ENCODE measurements around the gene WDR20. TPM values are rescaled to one million over a fixed set of nuclear protein-coding genes. Genes with fewer than 3 reads are reported as not detected.
"Not testable (repeated sequence)": the region's sequence is repeated elsewhere in the genome, so short reads cannot be mapped to it uniquely, and the experiment has no call there.

The WDR20 gene
- total RNA-seq, 1 donor from 2014 or later, result 33.9 TPM

DNA sequence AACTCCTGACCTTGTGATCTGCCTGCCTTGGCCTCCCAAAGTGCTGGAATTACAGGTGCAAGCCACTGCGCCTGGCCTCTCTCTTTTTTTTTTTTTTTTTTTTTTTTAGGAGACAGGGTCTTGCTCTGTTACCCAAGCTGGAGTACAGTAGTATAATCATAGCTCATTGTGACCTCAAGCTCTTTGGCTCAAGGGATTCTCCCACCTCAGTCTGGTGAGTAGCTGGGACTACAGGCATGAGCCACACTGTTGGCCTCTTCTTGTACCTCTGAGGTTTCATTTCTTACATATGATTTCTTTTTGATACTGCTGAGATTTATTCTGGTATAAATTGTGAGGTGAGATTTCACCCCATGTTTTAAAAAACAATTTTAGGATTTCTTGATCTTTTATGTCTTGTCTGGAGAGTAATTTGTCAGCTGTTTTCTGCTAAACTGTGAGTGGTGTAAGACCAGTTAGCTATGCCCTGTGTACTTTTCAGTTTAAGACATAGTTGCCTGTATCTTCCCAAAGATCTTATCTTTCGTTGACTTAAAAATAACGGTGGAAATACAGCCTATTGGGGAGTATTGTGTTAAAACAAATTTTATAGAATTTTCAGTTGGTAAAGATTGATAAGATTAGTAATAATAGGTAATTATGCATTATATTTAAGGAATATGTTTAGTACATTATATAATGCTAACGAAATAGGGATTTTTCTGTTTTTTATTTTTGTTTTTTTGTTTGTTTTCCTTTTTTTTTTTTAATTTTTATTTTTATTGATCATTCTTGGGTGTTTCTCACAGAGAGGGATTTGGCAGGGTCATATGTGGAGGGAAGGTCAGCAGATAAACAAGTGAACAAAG lies 31.7 kb downstream of the WDR20 start:
- no peak for DNase-seq (ENCODE audit: low spot score)

DNA sequence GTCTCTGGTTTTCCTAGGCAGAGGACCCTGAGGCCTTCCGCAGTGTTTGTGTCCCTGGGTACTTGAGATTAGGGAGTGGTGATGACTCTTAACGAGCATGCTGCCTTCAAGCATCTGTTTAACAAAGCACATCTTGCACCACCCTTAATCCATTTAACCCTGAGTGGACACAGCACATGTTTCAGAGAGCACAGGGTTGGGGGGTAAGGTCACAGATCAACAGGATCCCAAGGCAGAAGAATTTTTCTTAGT lies 32.2 kb downstream of the WDR20 start:
- not testable (repeated sequence) for DNase-seq (ENCODE audit: low spot score)

DNA sequence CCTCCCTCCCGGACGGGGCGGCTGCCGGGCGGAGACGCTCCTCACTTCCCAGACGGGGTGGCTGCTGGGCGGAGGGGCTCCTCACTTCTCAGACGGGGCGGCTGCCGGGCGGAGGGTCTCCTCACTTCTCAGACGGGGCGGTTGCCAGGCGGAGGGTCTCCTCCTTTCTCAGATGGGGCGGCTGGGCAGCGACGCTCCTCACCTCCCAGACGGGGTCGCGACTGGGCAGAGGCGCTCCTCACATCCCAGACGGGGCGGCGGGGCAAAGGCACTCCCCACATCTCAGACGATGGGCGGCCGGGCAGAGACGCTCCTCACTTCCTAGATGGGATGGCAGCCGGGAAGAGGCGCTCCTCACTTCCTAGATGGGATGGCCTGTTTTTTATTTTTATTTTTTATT lies 33.0 kb downstream of the WDR20 start:
- DNase-seq (ENCODE audit: low spot score), result not testable (repeated sequence)

GRCh38 chr14:102177161-102177560 lies 37.5 kb downstream of the WDR20 start:
- DNase-seq (ENCODE audit: low spot score), result no peak

DNA sequence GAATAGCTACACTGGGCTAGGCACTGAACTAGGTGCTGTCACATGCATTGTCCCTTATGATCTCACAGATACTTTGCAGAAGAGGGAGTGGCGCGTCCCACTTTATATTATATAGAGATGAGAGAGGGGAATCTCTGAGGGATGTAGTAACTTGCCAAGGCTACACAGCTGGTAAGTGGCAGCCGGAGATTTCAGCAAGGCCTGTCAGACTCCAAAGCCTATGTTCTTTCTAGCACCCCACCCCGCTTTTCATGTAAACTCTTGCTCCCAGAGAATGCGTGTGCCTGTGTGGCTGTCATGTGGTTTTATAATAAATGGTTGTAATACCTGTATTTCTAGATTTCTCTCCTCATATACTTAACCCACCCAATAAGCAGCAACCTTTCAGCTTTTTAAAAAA lies 39.1 kb downstream of the WDR20 start:
- peak; percentile 61 for DNase-seq (ENCODE audit: low spot score)

DNA sequence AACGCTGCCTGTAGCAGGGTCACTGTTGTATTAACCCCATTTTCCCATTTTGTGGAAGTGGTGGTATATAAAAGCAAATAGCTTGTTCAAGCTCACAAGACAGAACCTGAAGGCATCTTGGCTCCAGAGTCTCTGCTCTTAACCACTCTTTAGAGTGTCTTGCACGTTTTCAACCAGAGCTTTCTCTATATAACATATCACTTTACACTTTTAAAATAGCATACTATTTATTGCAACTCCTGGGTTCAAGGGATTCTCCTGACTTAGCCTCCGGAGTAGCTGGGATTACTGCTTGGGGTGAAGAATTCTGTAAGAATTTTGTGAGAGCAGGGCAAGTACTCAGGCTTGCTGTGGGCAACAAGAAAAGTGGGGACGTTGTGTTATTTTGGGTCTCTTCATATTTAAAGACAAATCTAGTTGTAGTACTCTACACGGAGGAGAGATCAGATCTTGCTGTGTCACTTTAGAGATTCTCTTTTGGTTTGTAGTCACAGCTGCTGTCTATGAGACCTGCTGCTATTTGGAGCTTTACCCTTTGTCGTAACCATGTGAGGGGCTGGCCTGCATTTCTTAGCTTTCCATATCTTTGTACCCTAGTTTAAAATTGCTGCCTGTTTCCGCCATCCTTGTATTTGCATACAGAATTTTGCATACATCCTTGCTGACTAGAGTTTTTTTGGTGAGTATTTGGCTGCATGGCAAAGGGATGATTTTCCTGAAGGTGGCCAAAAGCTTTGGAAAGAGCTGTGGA lies 40.7 kb downstream of the WDR20 start:
- DNase-seq (ENCODE audit: low spot score), result no peak

- no peak for DNase-seq (ENCODE audit: low spot score)
Observed at GRCh38 chr14:102181187-102181586, 41.5 kb downstream of the WDR20 start.

DNA sequence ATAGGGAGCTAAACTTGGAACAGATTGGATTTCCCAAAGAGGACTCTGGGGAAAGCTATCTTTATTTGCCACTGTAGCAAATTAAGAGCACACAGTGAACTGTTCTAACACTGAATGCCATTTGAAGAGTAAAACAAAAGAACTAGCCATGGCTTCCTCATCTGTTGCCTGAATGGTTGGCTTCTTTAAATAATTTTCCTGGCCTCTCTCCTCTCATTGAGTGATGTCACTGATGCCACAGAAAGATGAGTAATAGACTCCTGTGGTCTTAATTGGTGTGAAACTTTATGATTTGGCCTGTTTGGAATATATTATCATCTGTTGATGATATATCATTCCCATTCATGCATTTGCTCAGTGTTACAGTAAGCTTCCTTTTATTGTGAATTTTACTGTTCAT lies 42.5 kb downstream of the WDR20 start:
- no peak for DNase-seq (ENCODE audit: low spot score)

DNA sequence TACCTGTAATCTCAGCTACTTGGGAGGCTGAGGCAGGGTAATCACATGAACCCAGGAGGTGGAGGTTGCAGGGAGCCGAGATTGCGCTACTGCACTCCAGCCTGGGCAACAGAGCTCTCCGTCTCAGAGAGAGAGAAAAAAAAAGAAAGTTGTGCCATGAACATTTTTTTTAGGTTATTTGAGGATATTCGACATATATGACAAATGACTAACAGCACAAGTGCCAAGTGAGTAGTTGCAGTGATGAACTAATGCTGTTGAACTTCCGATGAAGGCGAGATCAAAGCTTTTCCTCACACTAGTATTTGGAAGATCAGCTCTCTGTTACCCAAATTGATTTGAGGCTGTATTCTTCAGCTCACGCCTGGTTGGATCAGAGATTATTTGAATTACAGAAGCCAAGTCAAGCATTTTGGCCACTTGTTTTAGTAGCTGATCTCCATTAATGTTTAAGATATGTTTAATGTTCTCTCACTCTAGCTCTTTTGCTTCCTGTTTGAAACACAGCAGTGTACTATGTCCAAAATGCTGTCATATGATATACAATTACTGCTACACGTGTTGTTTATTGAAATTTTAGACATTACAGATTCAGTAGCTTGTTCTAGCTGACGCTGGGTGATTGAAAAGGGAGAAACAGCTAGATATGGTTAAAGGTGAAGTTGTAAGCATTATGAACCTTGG lies 43.4 kb downstream of the WDR20 start:
- DNase-seq (ENCODE audit: low spot score), result no peak

DNA sequence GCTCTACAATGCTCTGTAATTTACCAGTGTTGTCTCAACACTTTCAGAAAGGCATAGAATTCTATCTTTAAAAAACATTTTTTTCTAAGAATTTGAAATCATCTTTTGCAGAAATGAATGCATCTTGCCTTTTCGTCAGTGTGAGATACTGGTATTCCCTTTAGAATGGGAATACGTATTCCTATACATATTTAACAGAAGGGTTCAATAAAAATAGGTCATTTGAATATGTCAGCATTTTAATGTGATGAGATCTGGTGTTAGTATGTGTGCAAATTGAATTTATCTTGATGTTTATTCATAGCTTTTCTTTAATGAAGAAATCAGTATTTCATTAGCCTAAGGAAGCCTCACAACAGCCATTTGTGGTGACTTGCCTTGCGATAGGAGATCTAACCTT lies 44.2 kb downstream of the WDR20 start:
- DNase-seq (ENCODE audit: low spot score), result no peak

- peak; percentile 11 for DNase-seq (ENCODE audit: low spot score)
Observed at GRCh38 chr14:102184316-102185035, 44.8 kb downstream of the WDR20 start.

DNA sequence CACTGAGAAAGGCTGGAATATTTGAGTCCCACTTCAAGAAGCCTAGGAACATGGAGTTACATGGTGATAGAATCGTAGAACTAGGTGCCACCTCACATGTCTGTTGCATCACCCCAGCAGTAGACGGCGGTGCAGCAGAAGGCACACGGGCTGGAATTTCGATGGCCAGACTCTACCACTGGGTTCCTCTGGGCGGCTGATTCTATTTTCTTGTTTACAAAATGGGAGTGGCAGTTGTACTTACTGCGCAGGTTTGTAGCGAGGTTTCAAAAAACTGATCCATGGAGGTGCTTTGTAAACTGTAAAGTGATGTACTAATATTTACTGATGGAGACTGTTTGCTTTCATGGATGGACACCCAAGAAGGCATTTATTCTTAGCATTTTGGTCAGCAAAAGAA lies 45.7 kb downstream of the WDR20 start:
- no peak for DNase-seq (ENCODE audit: low spot score)

DNA sequence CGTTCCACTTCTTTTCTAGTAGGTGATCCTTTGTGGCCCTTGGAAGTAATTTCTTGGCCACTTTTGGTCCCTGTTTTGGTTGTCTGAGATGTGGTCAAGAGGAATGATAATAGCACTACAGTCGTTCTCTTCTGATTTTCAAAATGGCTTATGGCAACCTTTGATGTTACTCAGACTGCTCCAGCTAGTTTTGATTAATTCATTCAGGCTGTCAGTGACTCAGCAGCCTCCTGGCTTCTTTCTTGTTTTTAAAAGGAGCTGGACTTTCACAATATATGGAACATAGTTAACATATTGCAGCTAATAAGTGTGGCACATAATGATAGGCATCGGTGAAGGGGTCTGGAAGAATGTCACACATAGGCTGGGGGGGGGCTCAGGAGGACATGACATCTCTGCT lies 47.3 kb downstream of the WDR20 start:
- peak; percentile 80 for DNase-seq (ENCODE audit: low spot score)

DNA sequence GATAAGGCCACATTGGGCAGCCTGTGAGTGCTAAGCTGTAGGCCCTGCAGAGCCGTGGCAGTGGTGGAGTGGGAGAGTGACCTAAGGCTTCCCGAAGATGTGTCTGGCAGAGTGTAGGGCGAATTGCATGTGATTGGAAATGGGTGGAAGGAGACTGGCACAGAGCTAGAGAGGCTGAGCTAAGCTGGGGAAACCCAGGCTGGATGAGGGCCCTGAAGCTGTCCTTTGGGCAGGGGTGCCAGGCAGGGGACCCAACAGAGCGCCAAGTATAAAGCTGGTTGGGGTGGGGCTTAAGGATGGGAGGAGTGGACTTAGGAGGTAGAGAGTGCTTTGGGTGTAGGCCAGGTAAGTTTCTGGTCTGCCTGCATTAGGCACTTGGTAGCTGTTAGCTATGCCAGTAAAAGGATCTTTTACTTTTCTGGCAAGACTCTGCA lies 47.9 kb downstream of the WDR20 start:
- DNase-seq (ENCODE audit: low spot score), result no peak

- DNase-seq (ENCODE audit: low spot score), result no peak
Observed at GRCh38 chr14:102188187-102188586, 48.5 kb downstream of the WDR20 start.

DNA sequence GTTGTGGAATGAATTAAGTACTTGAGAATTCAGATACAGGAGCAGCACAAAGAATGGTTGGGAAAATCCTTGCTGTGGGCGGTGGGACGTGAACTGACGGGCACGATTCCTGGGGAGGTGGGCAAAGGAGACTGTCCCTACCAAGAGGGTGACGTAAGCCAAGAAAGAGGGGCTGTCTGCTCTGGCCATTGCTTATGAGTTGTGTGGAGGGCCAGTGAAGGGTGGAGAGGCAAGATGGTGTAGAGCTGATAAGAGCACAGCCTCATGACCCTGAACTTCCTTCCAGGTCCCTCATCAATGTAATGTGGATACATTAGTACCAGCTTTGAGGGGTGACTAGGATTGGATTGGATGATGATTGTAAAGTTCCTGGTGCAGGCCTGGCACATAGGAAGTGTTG lies 50.2 kb downstream of the WDR20 start:
- no peak for DNase-seq (ENCODE audit: low spot score)

GRCh38 chr14:102192840-102193502 lies 53.3 kb downstream of the WDR20 start:
- no peak for DNase-seq (ENCODE audit: low spot score)

DNA sequence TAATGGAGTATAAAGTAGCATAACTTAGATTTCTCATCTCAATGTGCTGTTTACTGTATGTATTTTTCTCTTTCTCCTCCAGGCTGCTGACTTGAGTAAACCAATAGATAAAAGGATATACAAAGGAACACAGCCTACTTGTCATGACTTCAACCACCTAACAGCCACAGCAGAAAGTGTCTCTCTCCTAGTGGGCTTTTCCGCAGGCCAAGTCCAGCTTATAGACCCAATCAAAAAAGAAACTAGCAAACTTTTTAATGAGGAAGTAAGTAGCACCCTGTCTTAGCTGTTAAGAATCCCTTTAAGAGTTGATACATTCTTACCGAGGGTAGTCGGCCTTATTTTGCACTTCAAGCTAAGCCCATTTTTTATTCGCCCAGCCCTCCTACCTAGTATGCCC lies 55.2 kb downstream of the WDR20 start:
- DNase-seq (ENCODE audit: low spot score), result no peak

DNA sequence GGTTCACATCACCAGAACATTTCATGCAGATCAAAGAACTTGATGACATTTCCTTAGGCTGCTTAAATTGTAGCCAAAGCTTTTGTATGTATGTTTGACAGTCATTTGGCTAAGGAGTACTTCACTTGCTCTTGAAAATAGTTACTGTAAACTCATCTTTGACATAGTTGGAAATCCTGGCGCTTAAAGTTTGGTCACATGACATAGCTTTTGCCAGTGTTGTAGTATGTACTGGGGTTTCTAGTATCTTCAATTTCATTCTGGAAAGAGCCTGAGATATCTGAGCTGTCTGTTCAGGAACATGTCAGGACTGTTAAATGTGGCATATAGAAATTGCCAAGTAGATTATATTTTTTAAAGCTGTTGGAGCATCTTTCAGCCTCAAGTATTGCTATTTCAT lies 55.7 kb downstream of the WDR20 start:
- DNase-seq (ENCODE audit: low spot score), result peak; percentile 48

GRCh38 chr14:102196039-102196901 lies 56.6 kb downstream of the WDR20 start:
- DNase-seq (ENCODE audit: low spot score), result no peak

- no peak for DNase-seq (ENCODE audit: low spot score)
Observed at GRCh38 chr14:102196902-102197230, 57.2 kb downstream of the WDR20 start.
